AG08395 (cell line): ENCODE results near the gene SLC2A14.
"Not testable (repeated sequence)": the region's sequence is repeated elsewhere in the genome, so short reads cannot be mapped to it uniquely, and the experiment has no call there.

ENCODE experiments used
- DNase-seq: peaks from one replicate; pipeline ENCODE4 v3.0.0; 2012; ENCODE audit warnings: mixed read lengths, low spot score

Gene SLC2A14

GRCh38 chr12:7869137-7869536 lies 3.6 kb downstream of the SLC2A14 start:
- peak; percentile 43 for DNase-seq

DNA sequence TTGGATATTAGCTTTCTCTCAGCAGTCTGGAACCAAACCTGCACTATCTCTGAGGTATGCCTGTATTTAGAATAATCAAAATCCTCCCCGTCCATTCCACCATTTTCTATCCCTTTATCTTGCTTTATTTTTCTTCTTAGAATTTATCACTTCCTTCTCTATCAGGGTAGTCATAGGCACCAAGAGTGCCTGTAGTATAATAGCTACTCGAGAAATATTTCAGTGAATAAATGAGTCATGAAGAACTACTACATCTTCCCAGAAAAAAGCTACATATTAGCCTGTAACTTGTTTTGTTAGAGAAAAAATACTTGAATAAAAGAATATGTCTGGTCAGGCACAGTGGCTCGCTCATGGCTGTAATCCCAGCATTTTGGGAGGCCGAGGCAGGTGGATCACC lies 4.3 kb downstream of the SLC2A14 start:
- DNase-seq: peak; percentile 17

DNA sequence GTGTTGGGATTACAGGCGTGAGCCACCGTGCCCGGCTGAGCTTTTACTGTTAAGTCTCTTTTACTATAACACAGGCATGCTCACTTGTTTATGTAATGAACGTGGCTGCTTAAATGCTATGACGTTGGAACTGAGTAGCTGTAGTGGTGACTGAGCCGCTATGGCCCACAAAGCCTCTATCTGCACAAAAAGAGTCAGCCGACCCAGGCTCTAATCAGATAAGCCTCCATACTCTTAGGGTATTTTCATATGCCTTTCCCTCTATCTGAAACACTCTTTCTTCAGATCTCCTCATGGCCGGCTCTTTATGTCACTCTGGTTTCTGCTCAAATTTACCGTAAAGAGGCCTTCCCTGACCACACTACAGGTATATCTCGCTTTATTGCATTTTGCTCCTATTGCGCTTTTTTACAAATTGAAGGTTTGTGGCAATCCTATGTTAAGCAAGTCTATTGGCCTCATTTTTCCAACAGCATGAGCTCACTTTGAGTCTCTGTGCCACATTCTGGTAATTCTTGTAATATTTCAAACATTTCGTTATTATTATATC lies 8.0 kb downstream of the SLC2A14 start:
- DNase-seq: no peak

DNA sequence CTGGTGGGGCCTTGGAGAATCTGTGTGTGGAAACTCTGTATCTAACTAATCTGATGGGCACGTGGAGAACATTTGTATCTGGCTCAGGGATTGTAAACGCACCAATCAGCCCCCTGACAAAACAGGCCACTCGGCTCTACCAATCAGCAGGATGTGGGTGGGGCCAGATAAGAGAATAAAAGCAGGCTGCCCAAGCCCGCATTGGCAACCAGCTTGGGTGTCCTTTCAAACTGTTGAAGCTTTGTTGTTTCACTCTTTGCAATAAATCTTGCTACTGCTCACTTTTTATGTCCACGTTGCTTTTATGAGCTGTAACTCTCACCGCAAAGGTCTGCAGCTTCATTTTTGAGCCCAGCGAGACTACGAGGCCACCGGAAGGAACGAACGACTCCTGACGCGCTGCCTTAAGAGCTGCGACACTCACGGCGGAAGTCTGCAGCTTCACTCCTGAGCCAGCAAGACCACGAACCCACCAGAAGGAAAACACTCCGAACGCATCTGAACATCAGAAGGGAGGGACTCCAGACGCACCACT lies 9.8 kb downstream of the SLC2A14 start:
- not testable (repeated sequence) for DNase-seq

- not testable (repeated sequence) for DNase-seq
Observed at GRCh38 chr12:7862301-7862700, 10.4 kb downstream of the SLC2A14 start.

- DNase-seq: peak; percentile 52
Observed at GRCh38 chr12:7859552-7859951, 13.2 kb downstream of the SLC2A14 start.

- DNase-seq: no peak
Observed at GRCh38 chr12:7857971-7858370, 14.7 kb downstream of the SLC2A14 start.

DNA sequence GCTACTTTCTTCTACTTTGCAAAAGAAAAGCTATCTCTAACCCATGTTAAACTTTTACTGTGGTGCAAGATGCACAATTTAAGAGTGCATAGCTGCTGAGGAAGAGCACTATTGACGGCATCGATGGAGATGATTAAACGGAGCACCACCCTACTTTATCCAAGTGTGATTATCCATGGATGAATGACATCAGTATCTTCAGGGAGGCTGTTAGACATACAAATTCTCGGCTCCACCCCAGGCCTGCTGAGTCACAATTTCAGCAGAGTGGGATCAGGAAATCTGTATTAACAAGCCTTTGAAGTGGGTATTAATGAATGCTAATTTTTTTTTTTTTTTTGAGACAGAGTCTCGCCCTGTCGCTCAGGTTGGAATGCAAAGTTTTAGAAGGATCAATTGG lies 16.2 kb downstream of the SLC2A14 start:
- peak; percentile 5 for DNase-seq

DNA sequence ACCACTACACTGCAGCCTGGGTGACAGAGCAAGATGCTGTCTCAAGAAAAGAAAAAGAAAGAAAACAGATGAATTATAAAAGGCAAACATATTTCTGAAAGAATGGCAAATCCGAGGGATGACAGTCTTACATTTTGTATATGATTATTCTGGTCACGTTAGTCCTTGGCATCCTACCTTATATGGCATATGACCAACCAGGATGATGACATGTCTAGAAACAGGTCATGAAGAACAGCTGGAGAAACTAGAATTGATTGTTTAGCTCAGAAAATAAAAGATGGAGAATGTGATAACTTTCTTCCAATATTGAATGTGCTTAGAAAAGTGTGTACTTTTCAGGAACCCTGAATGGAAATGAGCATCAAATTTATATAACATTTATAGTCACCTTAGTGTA lies 19.2 kb downstream of the SLC2A14 start:
- no peak for DNase-seq

GRCh38 chr12:7851622-7852081 lies 21.1 kb downstream of the SLC2A14 start:
- DNase-seq: not testable (repeated sequence)

- not testable (repeated sequence) for DNase-seq
Observed at GRCh38 chr12:7850099-7850498, 22.6 kb downstream of the SLC2A14 start.

DNA sequence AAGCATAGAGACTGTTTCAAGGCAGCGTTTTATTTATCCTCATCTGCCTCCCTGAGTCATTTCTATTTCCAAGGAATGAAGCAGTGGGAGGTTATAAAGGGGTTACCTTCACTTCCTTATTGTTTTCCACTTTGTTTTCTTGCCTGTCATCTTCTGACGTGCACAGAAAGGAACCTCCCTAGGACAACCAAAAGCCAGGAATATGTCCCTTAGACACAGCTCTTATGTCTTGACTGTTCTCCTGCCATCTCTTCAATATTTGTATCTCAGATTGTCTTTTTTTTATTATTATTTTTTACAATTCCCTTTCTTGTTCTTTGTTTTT lies 24.7 kb downstream of the SLC2A14 start:
- not testable (repeated sequence) for DNase-seq

GRCh38 chr12:7847226-7848097 lies 25.3 kb downstream of the SLC2A14 start:
- not testable (repeated sequence) for DNase-seq

DNA sequence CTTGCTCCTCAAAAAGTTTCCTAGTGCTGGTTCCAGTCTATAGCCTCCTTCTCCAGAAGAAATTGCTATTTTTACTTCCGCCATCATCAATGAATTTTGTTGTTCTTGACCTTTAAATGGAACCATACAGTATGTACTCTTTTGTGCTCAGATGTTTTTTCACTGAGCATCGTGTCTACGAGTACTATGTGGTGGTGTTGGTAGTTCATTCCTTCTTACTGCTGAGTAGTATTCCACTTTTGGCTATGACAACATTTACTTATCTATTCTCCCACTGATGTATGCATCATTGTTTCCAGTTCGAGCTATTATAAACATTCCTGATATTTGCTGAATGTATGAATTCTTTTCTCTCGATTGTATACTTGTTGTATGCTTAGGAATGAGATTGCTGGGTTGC lies 28.6 kb downstream of the SLC2A14 start:
- no peak for DNase-seq

DNA sequence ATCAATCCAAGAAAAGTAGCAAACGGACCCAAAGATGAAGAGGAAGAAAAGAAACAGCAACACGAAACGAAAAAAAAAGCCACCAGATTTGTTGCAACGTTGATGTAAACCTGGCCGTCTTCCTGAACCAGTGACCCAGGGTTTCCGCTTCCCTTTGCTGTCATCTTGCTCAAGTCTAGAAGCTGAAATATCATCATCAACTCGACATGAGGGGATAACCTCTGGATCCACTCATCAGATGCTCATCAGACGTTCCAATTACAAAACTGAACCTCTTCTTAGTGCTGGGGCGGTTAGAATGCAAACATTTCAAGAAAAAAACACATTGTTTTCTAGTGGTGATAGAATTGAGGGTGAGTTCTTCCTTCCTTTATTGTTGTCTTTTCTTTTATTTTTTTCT lies 29.1 kb downstream of the SLC2A14 start:
- not testable (repeated sequence) for DNase-seq

- not testable (repeated sequence) for DNase-seq
Observed at GRCh38 chr12:7843149-7843548, 29.6 kb downstream of the SLC2A14 start.

- DNase-seq: not testable (repeated sequence)
Observed at GRCh38 chr12:7842444-7842843, 30.3 kb downstream of the SLC2A14 start.

DNA sequence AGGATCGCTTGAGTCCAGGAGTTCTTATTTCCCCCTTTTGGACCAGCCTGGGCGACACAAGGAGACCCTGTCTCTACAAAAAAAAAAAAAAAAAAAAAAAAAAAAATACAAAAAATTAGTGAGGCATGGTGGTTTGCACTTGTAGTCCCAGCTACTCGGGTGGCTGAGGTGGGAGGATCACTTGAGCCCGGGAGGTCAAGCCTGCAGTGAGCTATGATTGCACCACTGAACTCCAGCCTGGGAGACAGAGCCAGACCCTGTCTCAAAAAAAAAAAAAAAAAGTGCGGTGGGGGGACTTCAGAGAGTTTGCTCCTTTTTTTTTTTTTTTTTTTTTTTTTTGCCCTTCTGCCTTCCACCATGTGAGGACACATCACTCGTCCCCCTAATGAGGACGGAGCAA lies 32.9 kb downstream of the SLC2A14 start:
- DNase-seq: not testable (repeated sequence)

DNA sequence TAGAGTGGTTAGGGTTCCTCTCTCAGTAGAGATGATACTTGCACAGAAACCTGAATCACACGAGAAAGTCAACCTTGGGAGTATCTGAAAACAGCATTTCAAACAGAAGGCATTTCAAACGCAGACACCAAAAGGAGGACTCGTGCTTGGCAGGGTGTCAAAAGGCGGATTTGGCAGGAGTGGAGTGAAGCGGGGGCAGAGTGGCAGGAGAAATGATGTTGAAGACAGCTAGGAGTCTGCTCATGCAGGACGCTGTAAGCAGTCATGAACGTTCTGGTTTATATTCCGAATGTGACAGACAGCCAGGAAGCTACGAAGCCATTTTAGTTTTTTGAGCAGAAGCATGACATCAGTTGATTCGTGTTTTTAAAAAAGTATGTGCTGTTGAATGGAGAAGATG lies 33.5 kb downstream of the SLC2A14 start:
- not testable (repeated sequence) for DNase-seq

- no peak for DNase-seq
Observed at GRCh38 chr12:7837366-7837765, 35.3 kb downstream of the SLC2A14 start.

GRCh38 chr12:7835766-7836165 lies 36.9 kb downstream of the SLC2A14 start:
- DNase-seq: no peak

- DNase-seq: no peak
Observed at GRCh38 chr12:7835116-7835515, 37.6 kb downstream of the SLC2A14 start.

GRCh38 chr12:7834701-7835100 lies 38.0 kb downstream of the SLC2A14 start:
- DNase-seq: no peak
